ENCODE data around the gene PRR7. TPM values are rescaled to one million over a fixed set of nuclear protein-coding genes. Genes with fewer than 3 reads are reported as not detected.

Gene PRR7
- total RNA-seq, 1 donor from 2014 or later: 4.4 TPM

GRCh38 chr5:177459819-177460628, 13.4 kb downstream of the PRR7 start:
- Mint-ChIP-seq H3K4me1 (ENCODE audit: unreplicated experiment) (peaks cover 12% of the 10 kb centered on the region), H3K4me3 (ENCODE audit: unreplicated experiment) (no peak overlapping the region)

DNA sequence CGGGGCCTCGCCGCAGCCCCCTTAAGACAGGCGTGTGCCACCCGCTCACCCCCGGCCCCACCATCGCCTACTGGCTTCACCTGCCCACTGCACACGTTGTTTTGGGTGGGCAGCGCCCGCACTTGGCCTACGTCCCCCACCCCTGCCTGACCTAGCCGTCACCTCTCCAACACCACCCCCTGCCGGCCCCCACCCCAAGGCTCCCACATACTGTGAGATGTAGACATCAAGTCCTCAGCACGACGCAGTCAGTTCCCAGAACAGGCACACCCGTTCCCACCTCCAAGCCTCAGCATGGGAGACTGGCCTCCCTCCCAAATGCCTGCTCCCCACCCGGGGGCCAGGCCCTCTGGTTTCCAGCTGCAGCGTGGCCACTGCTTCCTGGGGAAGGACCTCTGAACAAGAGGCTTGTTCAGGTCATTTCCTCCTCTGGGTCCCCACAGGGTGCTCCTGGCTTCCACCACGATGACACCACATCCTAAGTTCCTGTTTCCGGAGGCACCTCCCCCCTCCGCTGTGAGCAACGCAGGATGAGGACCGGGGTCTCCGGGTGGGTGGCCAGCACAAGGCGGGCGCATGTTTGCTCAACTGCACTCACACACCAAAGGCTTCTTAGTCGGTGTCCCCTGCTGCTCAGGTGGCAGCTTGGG, 15.5 kb downstream of the PRR7 start:
- peaks cover 3% of the 10 kb centered on the region for H3K4me1 Mint-ChIP-seq (ENCODE audit: unreplicated experiment)
- no peak overlapping the region for H3K27ac Mint-ChIP-seq (ENCODE audit: unreplicated experiment)
- no peaks in the 10 kb centered on the region for H3K27me3 Mint-ChIP-seq (ENCODE audit: unreplicated experiment)
- H3K36me3 Mint-ChIP-seq (ENCODE audit: unreplicated experiment): peaks cover 39% of the 10 kb centered on the region
- TF ChIP-seq, protein P1, sequence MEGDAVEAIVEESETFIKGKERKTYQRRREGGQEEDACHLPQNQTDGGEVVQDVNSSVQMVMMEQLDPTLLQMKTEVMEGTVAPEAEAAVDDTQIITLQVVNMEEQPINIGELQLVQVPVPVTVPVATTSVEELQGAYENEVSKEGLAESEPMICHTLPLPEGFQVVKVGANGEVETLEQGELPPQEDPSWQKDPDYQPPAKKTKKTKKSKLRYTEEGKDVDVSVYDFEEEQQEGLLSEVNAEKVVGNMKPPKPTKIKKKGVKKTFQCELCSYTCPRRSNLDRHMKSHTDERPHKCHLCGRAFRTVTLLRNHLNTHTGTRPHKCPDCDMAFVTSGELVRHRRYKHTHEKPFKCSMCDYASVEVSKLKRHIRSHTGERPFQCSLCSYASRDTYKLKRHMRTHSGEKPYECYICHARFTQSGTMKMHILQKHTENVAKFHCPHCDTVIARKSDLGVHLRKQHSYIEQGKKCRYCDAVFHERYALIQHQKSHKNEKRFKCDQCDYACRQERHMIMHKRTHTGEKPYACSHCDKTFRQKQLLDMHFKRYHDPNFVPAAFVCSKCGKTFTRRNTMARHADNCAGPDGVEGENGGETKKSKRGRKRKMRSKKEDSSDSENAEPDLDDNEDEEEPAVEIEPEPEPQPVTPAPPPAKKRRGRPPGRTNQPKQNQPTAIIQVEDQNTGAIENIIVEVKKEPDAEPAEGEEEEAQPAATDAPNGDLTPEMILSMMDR (IDR thresholded peaks at IDR 0.05): no peak
- DNase-seq (ENCODE audit: extremely low spot score, unreplicated experiment): no peak
- H3K9me3 Mint-ChIP-seq (ENCODE audit: unreplicated experiment): peaks cover 4% of the 10 kb centered on the region
- H3K4me3 Mint-ChIP-seq (ENCODE audit: unreplicated experiment): no peak overlapping the region

More at GRCh38 chr5:177459819-177460628, 13.4 kb downstream of the PRR7 start:
- DNase-seq (ENCODE audit: extremely low spot score, unreplicated experiment): no peak
- TF ChIP-seq, protein P1 (IDR thresholded peaks at IDR 0.05): no peak
- Mint-ChIP-seq H3K9me3 (ENCODE audit: unreplicated experiment) (no peaks in the 10 kb centered on the region), H3K36me3 (ENCODE audit: unreplicated experiment) (peaks cover 20% of the 10 kb centered on the region), H3K27me3 (ENCODE audit: unreplicated experiment) (no peaks in the 10 kb centered on the region), H3K27ac (ENCODE audit: unreplicated experiment) (peak overlapping the region; percentile 38)

DNA sequence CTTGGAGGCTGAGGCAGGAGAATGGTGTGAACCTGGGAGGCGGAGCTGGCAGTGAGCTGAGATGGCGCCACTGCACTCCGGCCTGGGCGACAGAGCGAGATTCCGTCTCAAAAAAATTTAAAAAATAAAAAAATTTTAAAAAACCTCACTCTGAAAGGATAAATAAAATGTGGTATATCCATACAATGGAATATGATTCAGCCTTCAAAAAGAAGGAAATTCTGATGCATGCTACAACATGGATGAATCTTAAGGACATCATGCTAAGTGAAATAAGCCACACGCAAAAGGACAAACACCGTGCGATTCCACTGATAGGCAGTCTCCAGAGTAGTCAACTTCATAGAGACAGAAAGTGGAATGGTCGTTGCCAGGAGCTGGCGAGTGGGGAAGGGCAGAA, 18.4 kb downstream of the PRR7 start:
- no peak overlapping the region for H3K27ac Mint-ChIP-seq (ENCODE audit: unreplicated experiment)
- TF ChIP-seq, protein P1 (IDR thresholded peaks at IDR 0.05): no peak

DNA sequence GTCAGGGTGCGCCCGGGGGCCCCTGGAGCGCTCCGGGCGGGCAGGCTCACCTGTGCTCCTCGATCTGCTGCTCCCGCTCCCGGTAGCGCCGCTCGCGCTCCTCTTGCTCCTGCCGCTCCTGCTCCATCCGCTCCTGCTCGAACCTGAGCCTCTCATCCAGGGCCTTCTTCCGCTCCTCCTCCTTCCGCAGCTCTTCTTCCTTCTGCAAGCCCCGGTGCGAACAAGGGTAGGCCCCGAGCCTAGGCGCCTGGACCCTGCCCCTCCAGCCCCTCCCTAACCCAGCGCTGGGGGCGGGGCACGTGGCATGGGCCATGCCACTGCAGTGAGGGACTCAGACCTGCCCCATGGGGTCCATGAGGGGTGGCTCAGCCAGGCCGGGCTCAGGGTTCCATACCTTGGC, 20.2 kb downstream of the PRR7 start:
- Mint-ChIP-seq H3K27me3 (ENCODE audit: unreplicated experiment) (no peaks in the 10 kb centered on the region), H3K4me3 (ENCODE audit: unreplicated experiment) (no peak overlapping the region), H3K27ac (ENCODE audit: unreplicated experiment) (no peak overlapping the region), H3K9me3 (ENCODE audit: unreplicated experiment) (peaks cover 4% of the 10 kb centered on the region), H3K4me1 (ENCODE audit: unreplicated experiment) (peaks cover 36% of the 10 kb centered on the region), H3K36me3 (ENCODE audit: unreplicated experiment) (peaks cover 35% of the 10 kb centered on the region)
- DNase-seq (ENCODE audit: extremely low spot score, unreplicated experiment): no peak
- TF ChIP-seq, protein P1 (IDR thresholded peaks at IDR 0.05): no peak

More for the DNA sequence above, 18.4 kb downstream of the PRR7 start:
- DNase-seq (ENCODE audit: extremely low spot score, unreplicated experiment): no peak
- Mint-ChIP-seq H3K27me3 (ENCODE audit: unreplicated experiment) (no peaks in the 10 kb centered on the region), H3K9me3 (ENCODE audit: unreplicated experiment) (peaks cover 4% of the 10 kb centered on the region), H3K4me3 (ENCODE audit: unreplicated experiment) (no peak overlapping the region), H3K36me3 (ENCODE audit: unreplicated experiment) (peaks cover 40% of the 10 kb centered on the region), H3K4me1 (ENCODE audit: unreplicated experiment) (peaks cover 18% of the 10 kb centered on the region)

DNA sequence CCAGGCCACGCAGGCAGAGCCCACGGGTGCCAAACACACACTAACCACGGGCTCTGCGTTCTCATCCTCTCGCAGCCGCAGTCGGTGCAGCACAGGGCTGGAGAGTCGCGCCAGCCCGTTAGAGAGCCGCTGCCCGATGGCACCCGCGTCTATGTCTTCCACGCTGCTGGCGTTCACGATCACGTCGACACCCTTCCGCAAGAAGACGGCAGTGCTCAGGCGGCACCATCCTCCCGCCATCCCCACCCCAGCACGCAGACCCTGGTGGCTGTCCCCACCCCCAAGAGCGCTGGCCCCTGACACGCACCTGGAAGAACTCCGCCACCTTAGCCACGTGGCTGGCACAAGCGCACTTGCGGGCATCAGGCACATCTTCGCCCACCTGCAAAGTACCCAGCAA, 20.8 kb downstream of the PRR7 start:
- peaks cover 35% of the 10 kb centered on the region for H3K36me3 Mint-ChIP-seq (ENCODE audit: unreplicated experiment)
- no peak overlapping the region for H3K27ac Mint-ChIP-seq (ENCODE audit: unreplicated experiment)
- H3K9me3 Mint-ChIP-seq (ENCODE audit: unreplicated experiment): peaks cover 4% of the 10 kb centered on the region
- H3K27me3 Mint-ChIP-seq (ENCODE audit: unreplicated experiment): no peaks in the 10 kb centered on the region
- H3K4me3 Mint-ChIP-seq (ENCODE audit: unreplicated experiment): no peak overlapping the region
- DNase-seq (ENCODE audit: extremely low spot score, unreplicated experiment): no peak
- peaks cover 40% of the 10 kb centered on the region for H3K4me1 Mint-ChIP-seq (ENCODE audit: unreplicated experiment)
- TF ChIP-seq, protein P1 (IDR thresholded peaks at IDR 0.05): no peak

All from osteocyte (in vitro differentiated cells).